Uterus (tissue), 4 donors: ENCODE data around the gene GMDS. TPM values are rescaled to one million over a fixed set of nuclear protein-coding genes. Genes with fewer than 3 reads are reported as not detected.

ENCODE experiments used
- DNase-seq, 2 donors: peaks; one replicate each; pipeline ENCODE4 v3.0.0-alpha.2; 2019 to 2020
- H3K27ac ChIP-seq, 2 donors: fragments of 200-600 bp; sonication (generic); 1 replicate in 1 of 2; 2 replicates in 1 of 2; pipeline ENCODE4 v1.5.1; 2016 to 2018
- H3K27me3 ChIP-seq, 2 donors: fragments of 200-600 bp; sonication (generic); one replicate each; pipeline ENCODE4 v1.5.1; 2018 to 2019; ENCODE audit warnings: control low read depth in 1 of 2
- H3K36me3 ChIP-seq, 2 donors: fragments of 200-600 bp; sonication (generic); one replicate each; pipeline ENCODE4 v1.5.1; 2019; ENCODE audit warnings: control low read depth in 1 of 2
- H3K4me1 ChIP-seq, 2 donors: fragments of 200-600 bp; sonication (generic); one replicate each; pipeline ENCODE4 v1.5.1; 2018 to 2019; ENCODE audit warnings: control low read depth in 1 of 2
- H3K4me3 ChIP-seq, 2 donors: fragments of 200-600 bp; sonication (generic); 1 replicate in 1 of 2; 2 replicates in 1 of 2; pipeline ENCODE4 v1.5.1; 2018 to 2019; ENCODE audit warnings: mild to moderate bottlenecking in 1 of 2
- H3K9me3 ChIP-seq, 2 donors: fragments of 200-600 bp; sonication (generic); one replicate each; pipeline ENCODE4 v1.5.1; 2019; ENCODE audit warnings: control low read depth in 1 of 2
- POLR2A ChIP-seq, 2 donors: fragments of 450-650 bp; IDR thresholded peaks; one replicate each; pipeline ENCODE4 v1.6.1; 2016; ENCODE audit warnings: antibody characterized with exemption in 2 of 2, mild to moderate bottlenecking in 1 of 2, moderate library complexity in 1 of 2
- intact Hi-C: fragments of 100-400 bp; cut with DNase I; formaldehyde crosslinking; loops from one replicate; pipeline ENCODE4 v1.15.1; 2023; ENCODE audit warnings: low total_unique reads
- total RNA-seq, 4 donors: library from RNA; depleted of rRNA in 3 of 4; stranded (reverse); fragments of >200 nt in 3 of 4; gene quantifications; one replicate each; pipeline versions ENCODE4 v1.1.0 to v1.2.4, GENCODE V29; 2014 to 2023
- TF ChIP-seq, protein P1 (sequence below), 4 experiments: fragments of 200-600 bp in 2 of 4; fragments of 450-650 bp in 2 of 4; sonication (generic) in 2 of 4; IDR thresholded peaks; one replicate each; pipeline ENCODE4 v1.5.1; 2016 to 2019; ENCODE audit warnings: antibody characterized with exemption in 4 of 4, mild to moderate bottlenecking in 2 of 4, moderate library complexity in 1 of 4
- donor health status: DM: yes; HTN: yes; CAD: no.

Gene GMDS
- total RNA-seq, 4 donors from 2014 or later, result 5.3 to 17.4 (median 12.9) TPM

DNA sequence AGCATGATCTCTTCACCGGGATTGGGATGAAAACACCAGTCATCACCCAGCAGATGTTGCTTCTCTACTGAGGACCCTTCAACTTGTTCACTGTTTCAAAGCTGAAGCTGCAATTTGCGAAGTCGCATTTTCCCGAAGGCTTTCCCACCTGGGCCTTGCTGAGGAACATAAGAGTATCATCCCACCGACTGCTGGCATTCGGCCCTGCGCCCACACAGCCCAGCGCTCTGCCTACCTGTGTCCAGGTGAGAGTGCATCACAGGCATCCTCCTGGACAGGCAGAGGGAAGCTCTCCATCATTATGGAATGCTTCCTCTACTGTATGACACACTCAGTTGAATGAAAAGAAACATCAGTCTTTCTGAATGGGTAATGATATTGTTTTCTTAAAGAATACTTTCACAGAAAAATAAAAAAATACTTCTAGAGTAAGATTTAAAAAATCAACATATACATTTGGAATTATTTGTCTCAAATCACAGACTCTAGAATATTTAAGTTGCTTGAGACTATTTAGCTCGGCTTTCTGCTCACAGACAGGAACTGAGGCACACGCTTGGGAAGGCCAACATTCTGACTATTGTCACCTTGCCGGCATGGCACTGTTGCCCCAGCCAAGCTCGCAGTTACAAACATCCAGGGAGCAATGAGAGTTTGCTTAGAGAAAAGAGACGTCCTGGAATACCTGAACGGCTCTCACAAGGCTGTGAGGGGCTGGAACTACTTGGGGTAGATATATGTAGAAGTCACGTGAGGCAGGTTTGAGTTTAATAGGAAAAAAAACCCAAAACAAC is 587.0 kb downstream of the GMDS start:
- intact Hi-C loops, result no loop called here
- TF ChIP-seq POLR2A (IDR thresholded peaks at IDR 0.05), result no peak
- TF ChIP-seq, protein P1, sequence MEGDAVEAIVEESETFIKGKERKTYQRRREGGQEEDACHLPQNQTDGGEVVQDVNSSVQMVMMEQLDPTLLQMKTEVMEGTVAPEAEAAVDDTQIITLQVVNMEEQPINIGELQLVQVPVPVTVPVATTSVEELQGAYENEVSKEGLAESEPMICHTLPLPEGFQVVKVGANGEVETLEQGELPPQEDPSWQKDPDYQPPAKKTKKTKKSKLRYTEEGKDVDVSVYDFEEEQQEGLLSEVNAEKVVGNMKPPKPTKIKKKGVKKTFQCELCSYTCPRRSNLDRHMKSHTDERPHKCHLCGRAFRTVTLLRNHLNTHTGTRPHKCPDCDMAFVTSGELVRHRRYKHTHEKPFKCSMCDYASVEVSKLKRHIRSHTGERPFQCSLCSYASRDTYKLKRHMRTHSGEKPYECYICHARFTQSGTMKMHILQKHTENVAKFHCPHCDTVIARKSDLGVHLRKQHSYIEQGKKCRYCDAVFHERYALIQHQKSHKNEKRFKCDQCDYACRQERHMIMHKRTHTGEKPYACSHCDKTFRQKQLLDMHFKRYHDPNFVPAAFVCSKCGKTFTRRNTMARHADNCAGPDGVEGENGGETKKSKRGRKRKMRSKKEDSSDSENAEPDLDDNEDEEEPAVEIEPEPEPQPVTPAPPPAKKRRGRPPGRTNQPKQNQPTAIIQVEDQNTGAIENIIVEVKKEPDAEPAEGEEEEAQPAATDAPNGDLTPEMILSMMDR (IDR thresholded peaks at IDR 0.05), result no peak
- no peak overlapping the region for H3K4me3 ChIP-seq
- H3K9me3 ChIP-seq, result no peaks in the 10 kb centered on the region
- H3K27me3 ChIP-seq, result no peaks in the 10 kb centered on the region
- DNase-seq, result no peak
- H3K27ac ChIP-seq, result no peak overlapping the region
- H3K4me1 ChIP-seq, result no peaks in the 10 kb centered on the region
- no peaks in the 10 kb centered on the region for H3K36me3 ChIP-seq

DNA sequence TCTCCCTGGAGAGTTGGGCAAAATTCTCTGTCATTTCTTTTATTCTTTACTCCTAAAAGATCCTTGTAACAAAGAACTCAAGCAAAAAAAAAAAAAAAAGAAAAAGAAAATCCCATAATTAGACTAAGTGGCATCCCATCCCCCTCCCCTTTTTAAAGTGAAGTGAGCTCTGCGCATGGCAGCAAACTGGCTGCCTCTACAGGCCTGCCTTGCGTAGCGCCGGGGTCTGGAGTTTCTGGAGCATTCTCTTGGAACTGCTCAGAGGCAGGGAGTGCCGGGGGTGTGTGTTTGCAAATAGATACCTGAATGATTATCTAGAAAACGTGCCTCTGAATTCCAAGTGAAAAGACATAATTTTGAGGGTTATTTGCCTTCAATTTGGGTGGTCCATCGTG is 587.6 kb downstream of the GMDS start:
- intact Hi-C loops, result no loop called here

DNA sequence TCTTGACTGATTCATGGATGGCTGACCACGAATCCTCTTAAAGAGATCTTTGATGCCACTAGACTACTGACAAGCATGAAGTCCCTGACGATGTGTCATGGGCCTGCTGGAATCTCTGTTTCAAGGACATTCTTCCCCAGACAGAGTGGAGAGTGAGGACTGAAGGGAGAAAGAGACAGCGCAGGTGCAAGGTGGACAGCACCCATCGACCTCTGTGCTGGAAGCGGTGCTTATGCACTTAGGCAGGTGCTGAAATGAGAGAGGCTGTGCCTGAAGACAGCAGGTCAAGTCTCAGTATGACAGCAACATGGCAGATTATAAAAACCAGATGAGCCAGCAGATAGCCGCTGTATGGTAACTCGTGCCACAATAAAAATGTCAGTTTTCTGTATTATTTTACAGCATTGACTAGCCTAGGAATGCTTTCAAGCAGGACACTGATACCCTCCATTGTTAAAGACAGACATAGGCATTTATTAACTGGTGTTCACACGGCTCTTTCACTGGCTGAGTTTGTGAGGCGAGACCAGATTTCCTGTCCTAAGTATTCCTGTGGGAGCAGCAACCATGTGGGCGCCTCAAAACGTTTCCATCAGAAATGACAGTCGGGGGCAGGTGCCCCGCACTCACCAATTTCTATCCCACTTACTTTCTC is 588.2 kb downstream of the GMDS start:
- Histone ChIP-seq H3K4me3 (no peak overlapping the region), H3K27me3 (no peaks in the 10 kb centered on the region), H3K9me3 (no peaks in the 10 kb centered on the region), H3K27ac (no peak overlapping the region), H3K4me1 (no peaks in the 10 kb centered on the region), H3K36me3 (no peaks in the 10 kb centered on the region)
- no peak for DNase-seq
- TF ChIP-seq, protein P1 (IDR thresholded peaks at IDR 0.05), result no peak
- no peak for TF ChIP-seq POLR2A (IDR thresholded peaks at IDR 0.05)
- intact Hi-C loops, result no loop called here

More for the DNA sequence above, 587.6 kb downstream of the GMDS start:
- H3K9me3 ChIP-seq, result no peaks in the 10 kb centered on the region
- no peaks in the 10 kb centered on the region for H3K36me3 ChIP-seq
- DNase-seq, result no peak
- H3K4me1 ChIP-seq, result no peaks in the 10 kb centered on the region
- TF ChIP-seq, protein P1 (IDR thresholded peaks at IDR 0.05), result no peak
- TF ChIP-seq POLR2A (IDR thresholded peaks at IDR 0.05), result no peak
- no peaks in the 10 kb centered on the region for H3K27me3 ChIP-seq
- no peak overlapping the region for H3K27ac ChIP-seq
- no peak overlapping the region for H3K4me3 ChIP-seq

DNA sequence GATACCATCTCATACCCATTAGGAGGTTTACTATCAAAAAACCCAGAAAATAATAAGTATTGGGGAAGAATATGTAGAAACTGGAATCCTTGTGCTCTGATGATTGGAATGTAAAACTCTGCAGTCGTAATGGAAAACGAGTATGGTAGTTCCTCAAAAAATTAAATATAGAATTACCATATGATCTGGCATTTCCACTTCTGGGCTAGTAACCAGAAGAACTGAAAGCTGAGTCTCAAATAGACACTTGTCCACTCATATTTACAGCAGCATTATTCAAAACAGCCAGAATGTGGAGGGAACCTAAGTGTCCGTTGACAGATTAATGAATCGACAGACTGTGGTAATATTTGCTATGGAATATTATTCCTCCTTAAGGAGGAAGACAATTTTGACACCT is 591.4 kb downstream of the GMDS start:
- DNase-seq, result no peak
- Histone ChIP-seq H3K4me3 (no peak overlapping the region), H3K27ac (no peak overlapping the region), H3K4me1 (no peaks in the 10 kb centered on the region), H3K27me3 (no peaks in the 10 kb centered on the region), H3K9me3 (no peaks in the 10 kb centered on the region), H3K36me3 (no peaks in the 10 kb centered on the region)
- intact Hi-C loops, result no loop called here
- TF ChIP-seq, protein P1 (IDR thresholded peaks at IDR 0.05), result no peak
- no peak for TF ChIP-seq POLR2A (IDR thresholded peaks at IDR 0.05)

DNA sequence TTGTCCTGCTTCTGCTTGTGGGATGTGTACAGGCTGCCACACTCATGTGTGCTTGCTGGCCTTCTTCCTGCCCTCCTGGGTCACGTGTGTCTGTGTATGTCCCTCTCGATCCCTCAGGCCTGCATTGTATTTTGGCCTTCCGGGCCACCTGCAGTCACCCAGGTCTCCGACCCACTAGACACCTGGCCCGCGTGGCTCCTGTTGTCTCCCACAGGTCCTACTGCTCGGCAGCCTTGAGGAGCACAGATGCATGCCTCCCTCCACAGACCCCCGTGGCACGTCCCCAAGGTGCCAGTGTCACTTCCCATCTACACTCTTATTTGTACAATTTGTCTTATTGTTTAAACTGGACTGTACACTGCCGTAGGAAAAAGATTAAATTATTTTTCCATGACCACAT is 592.6 kb downstream of the GMDS start:
- H3K9me3 ChIP-seq, result no peaks in the 10 kb centered on the region
- no peaks in the 10 kb centered on the region for H3K36me3 ChIP-seq
- no peak for DNase-seq
- intact Hi-C loops, result no loop called here
- no peak for TF ChIP-seq POLR2A (IDR thresholded peaks at IDR 0.05)
- TF ChIP-seq, protein P1 (IDR thresholded peaks at IDR 0.05), result no peak
- H3K4me1 ChIP-seq, result no peaks in the 10 kb centered on the region
- no peaks in the 10 kb centered on the region for H3K27me3 ChIP-seq
- no peak overlapping the region for H3K27ac ChIP-seq
- H3K4me3 ChIP-seq, result no peak overlapping the region
